Fibroblast of lung (primary cell): ENCODE measurements around the gene RGS7.

Source experiments
- CTCF ChIP-seq, 2 donors: IDR thresholded peaks in 1 of 2; conservative IDR thresholded peaks in 1 of 2; 1 replicate in 1 of 2; 2 replicates in 1 of 2; pipeline ENCODE4 v1.5.1; 2011 to 2012; ENCODE audit warnings: low read length in 2 of 2, control low read depth in 1 of 2, inconsistent platforms in 1 of 2, low read depth in 1 of 2, mild to moderate bottlenecking in 1 of 2
- EZH2 ChIP-seq: IDR thresholded peaks from 2 replicates; pipeline ENCODE4 v1.5.1; 2012; ENCODE audit warnings: low read length, control low read depth, mild to moderate bottlenecking; ENCODE audit errors: missing control alignments

- no peak for TF ChIP-seq CTCF (conservative IDR thresholded peaks at IDR 0.05 in 1 of 2, IDR thresholded peaks at IDR 0.05 in 1 of 2; ENCODE audit: low read depth in 1 of 2, low read length in 2 of 2)
- TF ChIP-seq EZH2: no peak
Observed at GRCh38 chr1:240792915-240793529, 564.0 kb downstream of the RGS7 start.
